GM21576 (cell line): ENCODE measurements around the gene PDPK1.

ENCODE experiments used
- ATAC-seq: cut with Tn5 transposase; IDR thresholded peaks from one replicate; pipeline ENCODE4 v1.9.1; 2021; ENCODE audit warnings: mild to moderate bottlenecking, moderate library complexity; ENCODE audit not compliant: unreplicated experiment

PDPK1 gene

DNA sequence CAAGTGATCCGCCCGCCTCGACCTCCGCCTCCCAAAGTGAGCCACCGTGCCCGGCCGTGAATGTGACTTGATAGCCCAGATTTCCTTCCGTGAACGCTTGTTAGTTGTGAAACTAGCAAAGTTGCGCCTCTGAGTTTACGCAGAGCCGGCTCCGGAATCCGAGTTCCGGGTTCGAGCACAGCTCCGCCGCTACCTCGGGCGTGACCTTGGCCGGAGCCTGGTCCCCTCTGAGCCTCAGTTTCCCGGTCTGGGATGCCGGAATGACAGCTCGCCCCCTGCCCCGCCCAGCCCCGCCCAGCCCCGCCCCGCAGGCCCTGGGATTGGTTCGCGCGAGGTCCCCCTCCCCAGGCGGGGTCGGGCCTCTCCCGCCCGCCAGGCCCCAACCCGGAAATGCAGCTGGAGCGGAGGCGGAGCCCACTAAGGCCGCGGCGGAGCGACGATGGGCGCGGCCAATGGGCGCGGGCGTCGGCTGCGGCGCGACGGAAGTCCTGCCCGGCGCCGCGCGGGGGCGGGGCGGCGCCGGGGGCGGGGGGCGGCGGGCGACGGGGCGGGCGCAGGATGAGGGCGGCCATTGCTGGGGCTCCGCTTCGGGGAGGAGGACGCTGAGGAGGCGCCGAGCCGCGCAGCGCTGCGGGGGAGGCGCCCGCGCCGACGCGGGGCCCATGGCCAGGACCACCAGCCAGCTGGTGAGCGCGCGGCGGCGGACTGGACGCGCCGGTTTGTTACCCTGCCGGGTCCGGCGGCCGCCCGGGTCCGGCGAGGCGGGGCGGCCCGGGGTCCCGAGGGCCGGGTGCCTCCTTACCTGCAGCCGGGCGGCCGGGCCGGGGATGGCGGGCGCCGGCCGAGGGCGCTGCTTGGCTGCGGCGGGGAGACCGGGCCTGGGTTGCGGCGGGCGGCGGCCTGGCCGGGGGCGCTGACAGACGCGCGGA lies at the start of gene PDPK1:
Gene PDPK1, plus strand, starts transcription at position 571 of the 929 bp plus-strand sequence. Its CDS starts 92 bp downstream, at position 663.
- peak; percentile 75 for ATAC-seq

DNA sequence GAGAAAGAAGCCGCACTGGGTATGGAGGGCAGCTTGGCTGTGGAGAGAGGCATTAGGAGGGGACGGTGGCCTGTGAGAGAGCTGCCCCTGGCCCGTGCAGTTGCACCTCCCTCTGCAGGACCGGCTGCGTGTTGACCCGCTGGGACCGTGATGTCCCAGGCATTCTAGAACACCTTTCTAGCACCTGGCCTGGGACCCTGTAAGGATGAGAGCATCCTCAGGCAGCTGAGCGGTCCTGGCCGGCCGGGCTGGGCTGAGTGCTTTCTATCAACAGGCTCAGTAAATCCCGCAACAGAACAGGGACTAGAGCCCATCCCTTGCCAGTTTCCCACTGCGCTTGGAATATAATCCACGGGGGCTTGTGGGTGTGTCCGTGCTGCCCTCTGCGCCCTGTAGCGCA lies 48.2 kb upstream of the PDPK1 start:
- no peak for ATAC-seq

DNA sequence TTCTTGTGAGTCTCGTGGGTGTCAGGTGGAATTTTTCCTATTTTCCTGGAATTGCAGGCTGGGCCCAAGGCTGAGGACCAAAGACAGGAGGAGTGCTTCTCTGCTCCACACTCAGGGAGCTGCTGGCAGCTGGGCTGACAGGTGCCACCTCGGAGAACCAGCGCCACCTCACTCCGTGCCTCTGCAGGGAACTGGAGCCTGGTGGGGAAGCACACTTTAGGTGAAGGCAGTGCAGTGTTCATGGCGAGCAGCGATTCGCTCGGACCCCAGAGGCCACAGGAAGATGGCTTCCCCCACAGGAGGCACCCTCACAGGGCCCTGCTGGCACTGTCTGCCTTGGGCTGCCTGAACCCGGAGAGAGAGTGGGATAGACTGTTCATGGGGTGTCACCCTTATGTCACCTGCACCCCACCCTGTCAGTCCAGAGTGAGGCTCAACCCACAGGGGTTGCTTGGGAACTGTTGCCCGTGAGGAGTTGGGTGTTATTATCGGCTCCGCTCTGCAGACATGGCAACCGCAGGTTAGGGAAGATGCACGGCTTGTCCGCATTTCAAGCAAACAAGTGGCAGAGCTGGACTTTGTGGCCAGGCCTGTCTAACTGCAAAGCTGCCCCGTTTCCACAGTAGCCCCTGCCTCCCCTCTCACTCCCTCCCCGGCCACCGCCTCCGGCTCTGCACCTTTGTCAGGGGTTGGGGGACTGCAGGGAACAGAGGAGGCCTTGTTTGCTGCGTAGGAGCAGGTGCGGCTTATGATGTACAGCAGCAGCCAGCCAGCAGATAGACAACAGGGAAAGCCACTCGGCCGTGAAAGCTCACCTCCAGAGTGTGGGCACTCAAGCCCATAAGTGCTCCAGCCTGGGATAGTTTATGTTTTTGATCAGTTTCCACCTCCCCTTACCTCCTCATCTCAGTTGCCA lies 47.4 kb upstream of the PDPK1 start:
- no peak for ATAC-seq

GRCh38 chr16:2492292-2492691 lies 45.5 kb upstream of the PDPK1 start:
- ATAC-seq = no peak

DNA sequence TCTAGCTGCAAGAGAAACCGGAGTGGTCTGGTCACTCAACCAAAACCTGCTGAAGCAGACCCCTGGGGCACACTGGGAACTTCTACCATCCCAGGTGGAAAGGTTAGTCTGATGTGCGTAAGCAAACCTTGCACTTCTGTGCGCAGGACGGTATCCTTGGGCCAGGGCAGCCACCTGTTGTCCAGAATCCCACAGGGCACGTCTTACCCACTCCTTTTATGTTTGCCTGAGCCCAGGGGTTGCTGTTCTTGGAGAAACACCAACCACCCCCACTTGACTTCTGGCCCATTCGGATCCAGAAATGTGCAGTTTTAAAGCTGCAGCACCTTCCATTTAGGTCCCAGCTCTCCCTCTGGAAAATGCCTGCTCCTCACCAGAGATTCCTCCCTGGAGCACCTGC lies 44.2 kb upstream of the PDPK1 start:
- ATAC-seq = no peak

GRCh38 chr16:2494616-2495015 lies 43.2 kb upstream of the PDPK1 start:
- no peak for ATAC-seq

- ATAC-seq = no peak
These were observed 42.8 kb upstream of the PDPK1 start for GRCh38 chr16:2495041-2495440.

GRCh38 chr16:2496223-2497115 lies 41.4 kb upstream of the PDPK1 start:
- no peak for ATAC-seq

GRCh38 chr16:2497116-2497630 lies 40.6 kb upstream of the PDPK1 start:
- no peak for ATAC-seq

GRCh38 chr16:2497695-2498484 lies 39.9 kb upstream of the PDPK1 start:
- no peak for ATAC-seq

DNA sequence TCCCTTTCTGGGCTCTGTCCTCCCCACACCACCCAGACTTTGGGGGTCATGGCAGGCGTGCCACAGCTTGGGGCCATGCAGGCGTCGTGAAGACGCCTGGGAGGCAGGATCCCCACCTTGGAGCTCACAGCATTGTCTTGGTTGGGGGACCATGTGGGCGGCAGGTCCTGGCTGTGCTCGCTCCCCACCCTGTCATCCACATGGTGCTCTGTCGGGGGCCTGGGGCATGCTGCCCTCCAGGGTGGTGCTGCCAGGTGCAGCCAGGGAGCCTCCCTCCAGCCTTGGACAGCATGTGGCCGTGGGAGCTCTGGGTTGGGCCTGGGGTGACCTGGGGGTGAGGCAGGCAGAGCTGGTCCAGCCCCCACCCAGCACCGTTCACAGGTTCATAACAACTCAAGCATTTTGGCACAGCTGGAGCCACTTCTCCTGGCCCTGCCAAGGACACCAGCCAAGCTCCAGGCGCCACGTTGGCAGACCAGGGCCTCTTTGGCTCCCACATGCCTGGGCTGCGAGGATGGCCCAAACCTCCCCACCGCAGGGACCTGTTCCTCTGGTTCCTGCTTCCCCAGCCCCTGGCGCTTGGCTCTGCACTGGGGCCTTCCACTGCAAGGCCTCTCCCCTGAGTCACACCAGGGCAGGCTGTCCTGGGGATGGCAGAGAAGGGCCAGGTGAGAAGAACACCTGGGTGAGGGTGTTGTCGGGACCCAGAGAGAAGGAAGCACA lies 39.1 kb upstream of the PDPK1 start:
- no peak for ATAC-seq

DNA sequence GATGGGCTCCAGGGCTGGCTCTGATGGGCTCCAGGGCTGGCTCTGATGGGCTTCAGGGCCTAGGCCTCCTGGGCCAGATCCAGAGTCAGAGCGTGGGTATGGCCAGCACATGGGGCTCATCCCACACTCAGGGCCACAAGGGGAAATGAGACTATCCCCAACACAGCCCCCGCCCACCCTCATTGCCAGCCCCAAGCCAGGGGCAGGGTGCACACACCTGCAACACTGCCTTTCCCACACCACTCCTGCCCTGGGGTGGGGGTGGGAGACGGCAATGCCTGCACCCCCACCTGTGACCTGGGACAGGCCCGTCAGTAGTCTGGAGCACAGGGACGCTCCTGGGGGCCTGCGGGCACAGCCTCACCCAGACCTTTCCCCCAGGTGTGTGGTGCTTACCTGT lies 38.4 kb upstream of the PDPK1 start:
- no peak for ATAC-seq

DNA sequence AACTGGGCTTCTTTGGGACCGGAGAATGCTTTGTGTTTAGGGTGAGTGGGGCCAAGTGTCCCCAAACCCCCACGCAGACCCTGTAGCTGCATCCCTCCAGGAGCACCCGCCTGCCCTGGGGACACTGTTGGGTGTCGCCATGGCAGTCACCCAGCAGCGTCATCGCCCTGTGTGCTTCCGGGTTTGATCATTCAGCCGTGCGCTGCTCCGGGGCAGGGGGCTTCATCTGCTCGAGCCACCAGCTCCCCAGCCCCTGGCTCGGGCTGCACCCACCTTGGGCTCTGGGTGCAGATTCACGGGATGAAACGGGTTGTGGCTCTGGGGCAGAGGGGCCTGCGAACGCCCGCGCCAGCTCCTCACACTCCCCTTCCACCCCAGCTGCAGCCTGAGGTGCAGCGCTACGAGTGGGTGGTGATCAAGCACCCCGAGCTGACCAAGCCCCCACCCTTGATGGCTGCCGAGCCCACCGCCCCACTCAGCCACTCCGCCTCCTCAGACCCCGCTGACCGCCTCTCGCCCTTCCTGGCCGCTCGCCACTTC lies 37.9 kb upstream of the PDPK1 start:
- ATAC-seq = no peak

DNA sequence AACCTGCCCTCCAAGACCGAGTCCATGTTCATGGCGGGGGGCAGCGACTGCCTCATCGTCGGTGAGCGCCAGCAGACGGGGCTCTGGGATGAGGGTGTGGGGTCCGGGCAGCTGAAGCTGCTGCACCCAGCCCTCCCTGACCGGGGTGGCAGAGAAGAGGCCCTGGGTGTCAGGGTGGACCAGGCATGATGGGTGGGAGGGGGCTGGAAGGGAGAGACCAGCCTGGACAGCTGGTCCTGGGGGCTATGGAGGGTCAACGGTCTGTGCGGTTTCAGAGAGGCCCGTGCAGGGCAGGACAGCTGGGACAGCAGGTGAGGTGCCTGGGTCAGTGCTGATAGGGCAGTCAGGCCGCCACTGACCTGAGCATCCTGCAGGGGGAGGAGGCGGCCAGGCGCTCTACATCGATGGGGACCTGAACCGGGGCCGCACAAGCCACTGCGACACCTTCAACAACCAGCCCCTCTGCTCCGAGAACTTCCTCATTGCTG lies 37.3 kb upstream of the PDPK1 start:
- ATAC-seq = no peak

- no peak for ATAC-seq
These were observed 36.7 kb upstream of the PDPK1 start for GRCh38 chr16:2500918-2501750.

DNA sequence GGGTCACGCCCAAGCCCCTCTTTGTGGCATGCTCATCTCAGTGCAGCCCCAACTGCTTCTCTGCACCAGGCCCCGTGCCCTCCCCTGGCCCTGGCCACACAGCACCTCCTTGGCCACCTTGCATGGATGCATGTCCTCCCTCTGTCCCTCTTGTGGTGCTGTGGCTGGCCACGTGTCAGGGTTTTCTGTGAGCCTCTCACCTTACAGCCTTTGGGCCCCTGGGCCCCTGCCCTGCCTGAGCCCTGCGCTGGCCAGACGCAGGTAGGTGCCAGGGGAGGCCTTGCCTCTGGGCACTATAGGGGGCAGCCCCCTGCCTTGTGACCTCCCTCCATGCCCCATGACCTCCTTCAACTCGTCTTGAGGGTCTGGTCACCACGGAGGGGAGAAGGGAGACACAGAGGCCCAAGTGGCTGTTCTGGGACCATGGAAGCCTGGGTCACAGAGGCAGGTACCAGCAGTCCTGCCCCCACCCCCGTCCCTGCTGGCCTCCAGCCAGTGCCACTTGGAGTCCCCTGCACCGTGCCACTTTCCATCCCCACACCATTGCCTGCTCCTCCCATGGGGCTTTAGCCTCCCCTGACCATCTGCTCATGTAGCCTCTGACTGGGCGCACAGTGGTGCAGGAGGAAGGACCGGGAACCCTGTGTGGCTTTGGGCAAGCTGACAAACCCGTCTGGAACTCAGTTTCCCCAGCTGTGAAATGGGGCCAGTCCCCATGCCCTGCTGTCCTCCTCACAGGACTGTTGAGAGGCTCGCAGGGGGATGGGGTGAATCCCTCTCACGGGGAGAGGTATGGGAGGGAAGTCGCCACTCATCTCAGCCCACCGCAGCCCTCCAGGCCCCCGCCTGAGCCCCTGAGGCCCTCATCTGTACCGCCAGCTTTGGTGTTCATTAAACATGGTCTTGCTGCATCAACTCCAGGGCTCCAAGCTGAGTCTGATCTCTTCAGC lies 35.6 kb upstream of the PDPK1 start:
- no peak for ATAC-seq

GRCh38 chr16:2505695-2506094 lies 32.1 kb upstream of the PDPK1 start:
- no peak for ATAC-seq
